ENCODE data around the gene HEXD.

Gene HEXD

GRCh38 chr17:82416771-82417170 is 1.4 kb upstream of the HEXD start:
- DNase-seq: no peak

DNA sequence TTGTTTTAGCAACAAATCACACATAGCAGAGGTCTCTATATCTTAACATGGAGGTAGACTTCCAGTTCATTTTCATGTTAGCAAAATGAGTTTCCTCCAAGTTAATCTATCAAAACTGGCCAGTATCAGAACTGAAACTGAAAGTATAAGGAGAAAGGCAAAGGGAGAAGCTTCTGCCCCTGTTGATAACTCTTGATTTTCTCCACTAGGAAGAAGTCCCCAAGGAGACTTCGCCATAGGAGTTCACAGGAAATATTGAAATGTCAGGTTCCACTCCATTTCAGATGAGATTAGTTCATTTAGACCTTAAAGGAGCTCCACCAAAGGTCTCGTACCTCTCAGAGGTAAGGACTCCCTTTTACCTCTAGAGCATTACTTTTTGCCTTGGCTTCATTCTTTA is 1.4 kb downstream of the HEXD start:
- no peak for DNase-seq

DNA sequence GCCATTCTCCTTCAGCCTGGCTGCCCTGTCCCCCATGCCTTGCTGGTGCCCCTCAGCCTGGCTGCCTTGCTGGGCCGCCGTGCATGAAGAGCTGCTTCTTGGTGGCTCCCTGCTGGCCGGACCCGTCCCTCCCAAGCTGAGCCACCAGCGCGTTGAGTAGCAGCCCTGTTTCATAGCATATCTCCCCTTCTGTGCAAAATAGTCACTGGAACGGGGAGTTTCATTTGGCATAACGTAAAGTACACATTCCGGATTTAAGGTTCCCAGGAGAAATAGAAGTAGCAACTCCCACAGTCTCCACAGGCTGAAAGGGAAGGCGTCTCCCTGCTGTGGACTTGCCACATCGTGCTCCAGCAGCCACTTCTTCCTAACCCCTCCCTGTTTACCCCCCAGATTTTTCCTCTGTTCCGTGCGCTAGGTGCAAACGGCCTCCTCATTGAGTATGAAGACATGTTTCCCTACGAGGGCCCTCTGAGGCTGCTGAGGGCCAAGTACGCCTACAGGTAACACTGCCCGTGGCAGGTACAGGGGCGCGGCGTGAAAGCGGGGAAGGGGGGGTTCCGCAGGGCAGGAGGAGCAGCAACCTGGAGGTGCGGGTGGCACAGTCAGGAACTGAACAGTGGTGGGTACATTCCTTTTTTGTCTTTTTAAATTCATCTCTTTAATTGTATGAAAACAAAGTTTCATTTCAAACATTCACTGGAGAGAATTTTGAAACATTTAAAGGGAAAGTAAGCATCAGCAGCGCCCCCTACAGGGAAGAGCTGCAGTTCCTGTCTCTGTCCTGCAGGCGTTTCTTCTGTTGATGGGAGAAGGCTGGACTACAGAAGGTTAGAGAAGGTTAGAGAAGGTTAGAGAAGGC is 6.1 kb downstream of the HEXD start:
- DNase-seq: peak; percentile 80

- no peak for DNase-seq
These were observed 6.7 kb downstream of the HEXD start for GRCh38 chr17:82424863-82425159.

GRCh38 chr17:82428546-82428945 is 10.4 kb downstream of the HEXD start:
- no peak for DNase-seq

DNA sequence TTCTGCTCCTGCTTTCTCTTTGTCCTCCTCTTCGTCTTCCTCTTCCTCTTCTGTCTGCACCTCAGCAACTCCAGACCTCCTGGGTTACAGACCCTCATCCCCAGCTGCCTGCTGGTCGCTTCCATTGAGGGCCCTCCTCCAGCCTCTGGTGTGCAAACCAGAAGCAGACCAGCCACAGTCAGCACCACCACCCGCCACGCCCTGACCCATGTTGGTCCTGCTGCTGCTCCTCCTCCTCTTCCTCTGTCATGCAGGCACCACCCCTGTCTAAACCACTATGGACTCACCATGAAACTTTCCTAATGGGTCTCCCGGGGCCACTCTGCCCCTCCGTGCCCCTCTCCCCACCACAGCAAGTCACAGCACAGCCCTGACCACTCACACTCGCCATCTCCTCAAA is 11.7 kb downstream of the HEXD start:
- no peak for DNase-seq

DNA sequence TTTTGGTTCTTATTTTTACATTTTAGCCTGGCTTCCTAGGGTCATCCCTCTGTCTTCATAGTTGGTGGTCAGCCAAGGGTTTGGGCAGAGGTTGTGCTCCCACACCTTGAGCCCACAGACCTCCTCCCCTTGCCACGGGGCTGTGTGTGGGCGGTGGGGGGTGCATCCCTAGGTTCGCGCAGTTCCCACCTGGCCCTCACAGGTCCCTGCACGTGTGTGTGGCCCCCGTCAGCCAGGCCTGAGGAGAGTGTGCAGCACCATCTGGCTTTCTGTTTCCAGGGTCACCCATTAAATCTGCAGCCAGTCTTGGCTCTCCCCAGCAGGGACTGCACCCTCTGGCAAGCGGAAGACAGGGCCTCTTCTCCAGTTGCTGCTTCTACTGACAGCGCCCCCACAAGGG is 13.9 kb downstream of the HEXD start:
- no peak for DNase-seq

DNA sequence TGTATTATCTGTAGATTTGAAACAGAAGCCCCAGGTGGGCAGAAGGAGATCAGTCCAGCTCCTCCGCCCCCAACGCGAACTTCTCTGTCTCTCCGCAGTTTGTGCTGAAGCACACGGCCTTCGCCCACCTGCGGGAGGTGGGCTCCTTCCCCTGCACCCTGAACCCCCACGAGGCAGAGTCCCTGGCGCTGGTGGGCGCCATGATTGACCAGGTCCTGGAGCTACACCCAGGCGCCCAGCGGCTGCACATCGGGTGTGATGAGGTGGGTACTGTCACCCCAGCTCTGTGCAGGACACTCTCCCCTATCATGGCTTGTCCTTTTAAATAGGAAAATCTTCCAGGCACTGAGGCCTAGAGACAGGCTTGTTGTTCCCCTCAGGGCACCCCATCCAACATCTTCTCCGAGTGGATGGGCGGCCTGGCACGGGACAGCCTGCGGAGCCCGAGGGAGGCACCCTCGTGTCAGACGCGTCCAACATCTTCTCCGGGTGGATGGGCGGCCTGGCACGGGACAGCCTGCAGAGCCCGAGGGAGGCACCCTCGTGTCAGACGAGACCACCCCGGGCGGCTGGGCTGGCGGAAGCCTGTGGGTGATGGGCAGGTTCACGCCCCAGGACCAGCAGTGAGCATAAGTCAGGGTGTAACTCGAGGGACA is 15.5 kb downstream of the HEXD start:
- no peak for DNase-seq

DNA sequence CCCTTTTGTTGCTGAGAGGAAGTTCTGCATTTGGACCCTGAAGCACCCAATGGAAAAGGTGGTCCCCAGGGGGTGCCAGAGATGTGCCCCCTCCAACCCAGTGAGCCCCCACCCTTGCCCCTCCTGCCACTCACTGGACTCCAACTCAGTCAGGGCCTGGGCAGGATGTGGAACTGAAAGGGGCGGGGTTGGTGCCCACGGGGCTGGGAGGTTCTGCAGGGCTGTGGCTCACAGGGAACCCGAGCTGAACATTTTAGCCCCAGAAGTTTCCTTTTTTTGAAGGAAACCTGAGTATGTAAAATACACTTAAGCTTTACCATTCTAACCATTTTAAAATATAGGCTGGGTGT is 16.0 kb downstream of the HEXD start:
- no peak for DNase-seq

- DNase-seq: no peak
These were observed 17.0 kb downstream of the HEXD start for GRCh38 chr17:82435103-82435502.

- no peak for DNase-seq
These were observed 17.7 kb downstream of the HEXD start for GRCh38 chr17:82435601-82436583.

DNA sequence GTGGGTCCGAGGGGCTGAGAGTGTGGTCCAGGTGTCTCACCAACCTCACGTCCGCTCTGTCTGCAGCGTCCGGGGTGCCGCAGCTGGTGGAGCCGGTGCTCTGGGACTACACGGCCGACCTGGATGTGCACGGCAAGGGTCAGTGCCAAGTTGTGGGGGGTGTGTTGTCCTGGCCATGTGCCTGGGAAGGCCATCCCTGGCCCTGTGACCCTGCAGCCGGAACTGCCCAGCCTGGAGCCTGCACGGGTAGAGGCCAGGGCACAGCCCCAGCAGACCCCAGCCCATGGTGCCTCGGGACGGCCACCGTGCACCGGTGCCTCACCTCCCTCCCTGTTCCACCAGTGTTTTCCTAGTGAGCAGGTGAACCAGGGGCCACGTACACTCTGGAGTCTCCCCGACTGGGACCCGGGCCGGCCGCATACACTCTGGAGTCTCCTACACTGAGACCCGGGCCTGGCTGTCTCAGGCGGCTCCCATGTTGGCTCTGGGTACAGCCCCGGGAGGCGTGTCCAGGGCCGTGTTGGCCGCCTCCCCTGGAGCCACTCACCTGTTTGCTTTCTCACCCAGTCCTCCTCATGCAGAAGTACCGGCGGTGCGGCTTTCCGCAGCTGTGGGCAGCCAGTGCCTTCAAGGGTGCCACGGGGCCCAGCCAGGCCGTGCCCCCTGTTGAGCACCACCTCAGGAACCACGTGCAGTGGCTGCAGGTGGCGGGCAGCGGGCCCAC is 18.6 kb downstream of the HEXD start:
- DNase-seq: no peak

GRCh38 chr17:82437325-82437668 is 19.1 kb downstream of the HEXD start:
- DNase-seq: no peak

DNA sequence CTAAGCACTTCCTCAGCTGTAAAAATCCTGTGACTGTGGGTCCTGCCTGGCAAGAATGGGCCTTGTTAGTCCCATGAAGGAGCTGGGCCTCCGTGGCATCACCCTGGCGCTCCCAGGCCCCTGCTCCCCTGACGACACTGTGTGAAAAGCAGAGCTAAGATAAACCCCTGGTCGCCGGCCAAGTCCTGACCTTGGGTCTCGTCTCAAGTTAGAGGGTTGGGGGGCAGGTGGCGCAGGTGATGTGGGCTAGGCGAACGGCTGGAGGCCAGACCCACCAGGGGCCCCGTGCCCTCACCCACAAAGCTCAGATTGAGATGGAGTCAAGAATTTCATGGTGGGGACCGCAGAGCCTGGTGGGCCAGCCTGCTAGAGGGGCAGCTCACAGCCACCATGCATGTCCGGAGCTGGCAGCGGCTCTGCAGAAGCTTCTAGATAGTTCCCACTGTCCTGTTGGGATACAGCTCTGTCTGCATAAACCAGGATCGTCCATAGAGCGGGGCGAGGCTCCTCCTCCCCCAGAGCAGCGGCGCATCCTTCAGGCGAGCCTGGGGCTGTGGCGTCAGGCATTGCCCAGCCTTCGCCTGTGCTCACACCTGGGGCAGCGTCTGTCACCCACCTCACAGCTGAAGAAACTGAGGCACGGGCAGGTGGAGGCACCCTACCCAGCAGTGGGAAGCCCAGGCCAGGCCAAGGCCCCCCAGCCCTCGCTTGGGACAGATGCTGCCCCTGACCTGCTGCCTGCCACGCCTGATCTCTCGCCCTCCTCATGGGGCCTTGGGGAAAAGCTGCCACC is 20.4 kb downstream of the HEXD start:
- no peak for DNase-seq

GRCh38 chr17:82439194-82439828 is 21.2 kb downstream of the HEXD start:
- no peak for DNase-seq

GRCh38 chr17:82439829-82440365 is 21.8 kb downstream of the HEXD start:
- DNase-seq: no peak

DNA sequence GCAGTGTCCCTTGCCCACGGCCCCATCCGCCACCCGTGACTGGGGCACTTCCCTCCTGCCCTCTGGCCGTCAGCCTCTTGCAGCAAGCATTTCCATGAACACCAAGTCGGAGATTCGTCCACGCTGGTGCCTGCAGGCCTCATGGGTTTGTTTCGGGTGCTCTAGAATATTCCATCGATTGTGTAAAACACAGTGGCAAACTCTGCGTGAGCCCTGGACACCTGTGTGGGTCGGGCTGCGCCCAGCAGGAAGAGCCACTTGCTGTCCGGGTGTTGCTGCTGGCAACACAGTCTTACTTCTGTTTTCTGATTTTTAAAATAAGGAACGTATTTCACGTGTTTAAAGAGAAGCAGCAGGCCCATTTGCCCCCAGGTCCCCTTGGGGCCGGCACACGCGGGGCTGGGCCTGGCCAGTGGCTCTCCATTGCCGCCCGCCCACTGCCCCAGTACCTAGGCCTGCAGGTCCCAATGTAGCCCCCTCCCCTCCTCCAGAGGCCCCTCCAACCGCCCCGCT is 22.4 kb downstream of the HEXD start:
- no peak for DNase-seq

DNA sequence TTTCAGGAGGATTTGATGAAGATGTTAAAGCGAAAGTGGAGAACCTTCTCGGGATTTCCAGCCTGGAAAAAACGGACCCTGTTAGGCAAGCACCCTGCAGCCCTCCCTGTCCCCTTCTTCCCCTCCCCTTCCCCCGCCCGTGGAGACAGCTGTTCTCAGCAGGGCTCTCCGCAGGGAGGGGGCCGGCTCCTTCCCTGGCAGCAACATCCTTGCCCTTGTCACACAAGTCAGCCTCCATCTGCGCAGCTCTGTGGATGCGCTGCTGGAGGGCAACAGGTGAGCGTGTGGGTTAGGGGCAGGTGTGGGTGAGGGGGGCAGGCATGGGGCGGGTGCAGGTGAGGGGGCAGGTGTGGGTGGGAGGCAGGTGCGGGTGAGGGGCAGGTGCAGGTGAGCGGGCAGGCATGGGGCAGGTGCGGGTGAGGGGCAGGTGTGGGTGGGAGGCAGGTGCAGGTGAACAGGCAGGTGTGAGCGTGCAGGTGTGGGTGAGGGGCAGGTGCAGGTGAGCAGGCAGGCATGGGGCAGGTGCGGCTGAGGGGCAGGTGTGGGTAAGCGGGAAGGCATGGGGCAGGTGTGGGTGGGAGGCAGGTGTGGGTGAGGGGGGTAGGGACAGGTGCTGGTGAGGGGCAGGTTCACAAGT is 23.0 kb downstream of the HEXD start:
- no peak for DNase-seq

DNA sequence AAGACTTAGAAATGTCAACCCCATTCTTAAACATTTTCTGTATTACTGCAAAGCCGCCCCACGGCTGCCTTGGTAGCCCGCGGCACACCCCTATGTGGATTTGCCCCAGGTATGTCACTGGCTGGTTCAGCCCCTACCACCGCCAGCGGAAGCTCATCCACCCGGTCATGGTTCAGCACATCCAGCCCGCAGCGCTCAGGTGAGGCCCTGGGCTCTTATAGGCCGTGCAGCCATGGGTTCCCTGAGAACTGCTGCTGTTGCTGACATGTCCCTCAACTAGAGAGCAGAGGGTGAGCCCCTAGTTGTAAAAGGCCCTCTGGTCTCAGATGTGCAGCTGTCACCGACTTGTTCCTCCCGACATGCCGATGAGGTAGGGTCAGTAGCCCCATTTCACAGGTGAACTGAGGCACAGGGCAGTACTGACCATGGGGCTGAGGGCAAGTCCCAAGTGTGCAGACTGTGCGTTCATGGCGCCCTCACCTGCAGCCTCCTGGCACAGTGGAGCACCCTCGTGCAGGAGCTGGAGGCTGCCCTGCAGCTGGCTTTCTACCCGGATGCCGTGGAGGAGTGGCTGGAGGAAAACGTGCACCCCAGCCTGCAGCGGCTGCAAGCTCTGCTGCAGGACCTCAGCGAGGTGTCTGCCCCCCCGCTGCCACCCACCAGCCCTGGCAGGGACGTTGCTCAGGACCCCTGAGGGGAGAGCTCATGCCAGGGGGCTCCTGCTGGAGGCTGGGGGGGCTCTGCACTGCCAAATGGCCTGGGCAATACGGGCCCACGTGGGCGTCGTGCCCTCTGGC is 23.7 kb downstream of the HEXD start:
- no peak for DNase-seq
